Sigmoid colon (tissue), 3 donors: ENCODE data around the gene CACNG4.

Experiments used
- CTCF ChIP-seq, 4 experiments: fragments of 450-650 bp in 3 of 4; fragments of 200-600 bp in 1 of 4; IDR thresholded peaks; one replicate each; pipeline ENCODE4 v1.5.1; 2016 to 2019; ENCODE audit warnings: antibody characterized with exemption in 4 of 4, mild to moderate bottlenecking in 3 of 4, moderate library complexity in 2 of 4
- POLR2A ChIP-seq, 2 donors: fragments of 450-650 bp; IDR thresholded peaks; one replicate each; pipeline ENCODE4 v1.6.1; 2016; ENCODE audit warnings: antibody characterized with exemption in 2 of 2, mild to moderate bottlenecking in 2 of 2, moderate library complexity in 2 of 2

GRCh38 chr17:67076290-67076689 is 111.8 kb downstream of the CACNG4 start:
- TF ChIP-seq CTCF (IDR thresholded peaks at IDR 0.05) (no peak), POLR2A (IDR thresholded peaks at IDR 0.05) (no peak)
